ENCODE measurements around the gene DDX10.

Gene DDX10

DNA sequence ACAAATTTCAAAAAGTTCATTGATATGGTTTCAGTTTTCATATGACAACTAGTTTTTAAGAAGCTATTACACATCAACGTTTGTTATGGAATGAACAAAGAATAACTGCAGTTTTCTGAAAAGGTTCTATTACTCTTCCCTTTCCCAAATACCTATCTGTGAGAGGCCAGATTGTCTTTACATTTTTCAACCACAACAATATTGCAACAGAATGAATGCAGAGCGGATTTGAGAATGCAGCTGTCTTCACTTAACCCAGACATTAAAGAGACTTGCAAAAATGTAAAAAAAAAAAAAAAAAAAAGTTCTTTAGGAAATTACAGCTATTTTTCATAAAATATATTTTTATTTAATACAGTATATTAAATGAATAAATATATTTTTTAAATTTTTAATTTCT, 250.8 kb downstream of the DDX10 start:
- DNase-seq, result no peak

DNA sequence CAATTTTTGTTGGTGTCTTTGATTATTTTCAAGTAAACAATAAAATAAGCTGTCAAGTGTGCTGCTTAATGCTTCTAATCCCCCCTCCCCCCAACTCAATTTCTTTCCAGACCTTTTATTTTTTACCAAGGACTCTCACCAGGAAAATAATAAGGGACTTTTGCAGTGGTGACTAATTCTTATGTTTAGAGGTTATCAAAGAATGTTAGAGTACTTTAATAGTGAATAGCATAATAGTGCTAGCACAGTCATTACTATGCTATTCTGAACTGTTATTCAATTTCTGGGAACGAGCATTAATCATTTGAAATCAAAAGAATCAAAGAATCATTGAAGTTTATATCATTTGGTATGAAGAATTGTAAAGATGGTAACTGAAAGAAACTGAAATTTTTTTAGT, 251.4 kb downstream of the DDX10 start:
- no peak for DNase-seq

DNA sequence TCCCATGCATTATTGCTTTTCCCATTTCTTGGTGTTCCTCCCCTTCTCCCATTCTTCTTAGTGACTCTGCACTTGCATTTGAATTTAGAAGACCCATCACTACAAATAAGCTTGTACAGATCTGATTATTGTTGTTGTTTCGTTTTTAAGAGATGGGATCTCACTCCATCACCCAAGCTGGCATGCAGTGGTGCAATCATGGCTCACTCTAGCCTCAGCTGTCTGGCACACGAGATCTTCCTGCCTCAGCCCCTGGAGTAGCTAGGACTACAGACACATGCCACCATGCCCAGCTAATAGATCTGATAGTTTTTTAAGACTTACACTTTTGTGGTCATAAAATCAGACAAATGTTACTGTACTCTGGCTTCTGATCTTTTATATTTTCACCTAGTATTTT, 252.1 kb downstream of the DDX10 start:
- no peak for DNase-seq

DNA sequence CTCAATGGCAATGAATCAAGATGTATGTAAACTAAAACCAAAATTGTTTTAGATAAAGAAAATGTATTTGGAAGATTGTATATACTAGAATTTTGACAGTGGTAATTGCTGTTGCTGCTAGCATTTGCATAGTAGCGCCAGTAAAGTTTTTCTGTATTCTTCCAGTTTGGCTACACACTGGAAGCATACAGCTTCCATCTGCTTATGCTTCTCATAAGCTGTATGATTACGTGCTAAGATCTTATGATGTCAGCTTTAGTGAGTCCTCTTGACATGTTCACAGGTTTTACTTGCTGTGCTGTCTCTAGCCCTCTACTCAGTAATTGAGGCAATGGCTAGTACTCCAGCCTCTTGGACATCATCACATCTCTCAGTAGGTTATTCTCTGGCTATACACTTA, 256.3 kb downstream of the DDX10 start:
- DNase-seq, result no peak

DNA sequence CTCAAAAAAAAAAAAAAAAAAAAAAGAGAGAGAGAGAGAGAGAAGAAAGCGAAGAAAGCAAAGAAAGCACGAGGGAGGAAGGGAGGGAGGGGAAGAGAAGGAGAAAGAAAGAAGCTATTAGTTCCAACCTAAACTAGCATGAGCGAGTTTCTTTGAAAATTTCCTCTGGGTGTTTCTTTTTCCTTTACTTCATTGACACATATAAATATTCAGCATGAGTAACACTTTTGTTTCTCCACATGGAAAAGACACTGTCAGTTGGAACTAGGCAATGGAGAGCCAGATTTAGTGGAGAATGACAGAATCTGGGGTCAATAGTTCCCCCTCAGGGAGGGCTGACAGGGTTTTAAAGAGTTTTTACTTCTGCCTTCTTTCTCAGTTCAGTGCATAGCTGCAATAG, 257.4 kb downstream of the DDX10 start:
- DNase-seq, result no peak

DNA sequence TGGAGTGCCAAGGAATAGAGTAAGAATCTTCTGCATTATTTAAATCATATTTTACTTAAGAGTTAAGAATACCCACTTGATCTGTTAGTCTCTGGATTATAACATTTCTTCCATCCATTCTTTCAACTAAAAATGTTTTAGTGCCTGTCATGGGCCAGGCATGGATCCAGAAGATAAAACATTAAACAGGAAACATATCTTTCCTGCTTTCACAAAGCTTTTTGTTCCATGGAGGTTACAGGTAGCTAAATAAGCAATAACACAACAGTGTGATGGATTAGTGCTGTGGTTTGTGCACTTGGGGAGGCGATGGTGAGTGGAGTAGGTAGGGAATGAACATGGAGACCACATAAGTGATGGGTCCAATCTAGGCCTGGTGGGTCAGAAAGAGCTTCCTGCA, 258.5 kb downstream of the DDX10 start:
- DNase-seq, result no peak

DNA sequence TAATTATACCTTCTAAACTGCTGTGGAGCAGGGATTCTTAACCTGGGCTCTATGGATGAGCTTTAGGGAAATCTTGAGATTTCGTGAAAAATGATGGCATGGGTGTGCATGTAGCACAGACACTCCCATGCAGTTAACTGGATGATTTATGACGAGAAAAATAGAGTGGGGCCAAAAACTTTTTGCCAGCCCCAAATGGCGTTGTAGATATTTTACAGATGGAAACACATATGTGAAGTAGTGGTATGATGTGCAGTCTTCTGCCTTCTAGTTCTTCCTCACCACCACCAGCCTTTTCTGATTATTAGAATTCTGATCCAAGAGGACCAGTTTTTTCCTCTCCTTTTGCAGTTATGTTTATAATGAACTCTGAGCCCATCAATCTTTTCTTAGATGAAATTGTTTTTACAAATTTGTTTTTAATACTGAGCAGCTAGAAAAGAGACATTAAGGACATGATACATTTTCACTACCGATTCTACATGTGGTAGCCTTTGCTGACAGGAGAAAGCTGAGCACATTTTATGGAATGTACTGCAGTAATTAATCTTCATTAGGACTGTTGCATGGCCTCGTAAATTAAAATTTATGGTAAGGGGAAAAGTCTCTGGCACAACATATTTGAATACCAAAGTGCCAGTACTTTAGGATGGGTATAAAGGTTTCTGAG, 261.4 kb downstream of the DDX10 start:
- DNase-seq, result no peak

DNA sequence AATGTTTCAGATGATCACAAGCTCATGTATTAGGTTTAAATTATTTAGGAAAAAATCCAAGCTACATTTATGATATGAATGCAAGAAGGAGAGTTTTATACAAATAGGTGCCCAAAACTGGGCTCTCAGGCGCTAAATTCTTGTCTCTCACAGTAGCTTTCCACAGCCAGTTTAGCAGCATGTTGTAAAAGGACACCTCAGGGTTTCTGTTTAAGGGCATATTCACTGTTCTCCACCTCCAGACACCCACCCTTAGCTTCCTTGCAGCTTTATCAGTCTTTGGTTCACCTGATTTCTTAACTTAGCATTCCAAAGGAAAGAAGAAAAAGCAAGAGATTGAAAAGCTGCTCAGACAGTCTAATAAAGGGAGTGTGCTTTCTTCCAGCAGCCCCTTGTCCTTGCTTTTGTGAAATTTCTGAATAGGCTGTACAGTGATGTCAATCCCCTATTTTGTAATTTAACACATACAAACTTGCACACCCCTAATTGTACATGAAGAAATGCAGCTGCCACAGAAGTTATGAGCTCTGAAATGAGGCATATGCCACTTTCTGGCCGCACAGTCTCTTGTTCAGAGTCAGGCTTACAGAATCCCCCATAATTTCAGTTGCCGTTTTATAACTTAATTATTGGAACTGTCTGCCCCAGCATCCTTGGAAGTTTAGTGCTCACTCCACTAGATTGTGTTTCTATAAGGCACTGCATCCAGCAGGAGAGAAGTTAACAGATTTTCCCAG, 262.1 kb downstream of the DDX10 start:
- no peak for DNase-seq

DNA sequence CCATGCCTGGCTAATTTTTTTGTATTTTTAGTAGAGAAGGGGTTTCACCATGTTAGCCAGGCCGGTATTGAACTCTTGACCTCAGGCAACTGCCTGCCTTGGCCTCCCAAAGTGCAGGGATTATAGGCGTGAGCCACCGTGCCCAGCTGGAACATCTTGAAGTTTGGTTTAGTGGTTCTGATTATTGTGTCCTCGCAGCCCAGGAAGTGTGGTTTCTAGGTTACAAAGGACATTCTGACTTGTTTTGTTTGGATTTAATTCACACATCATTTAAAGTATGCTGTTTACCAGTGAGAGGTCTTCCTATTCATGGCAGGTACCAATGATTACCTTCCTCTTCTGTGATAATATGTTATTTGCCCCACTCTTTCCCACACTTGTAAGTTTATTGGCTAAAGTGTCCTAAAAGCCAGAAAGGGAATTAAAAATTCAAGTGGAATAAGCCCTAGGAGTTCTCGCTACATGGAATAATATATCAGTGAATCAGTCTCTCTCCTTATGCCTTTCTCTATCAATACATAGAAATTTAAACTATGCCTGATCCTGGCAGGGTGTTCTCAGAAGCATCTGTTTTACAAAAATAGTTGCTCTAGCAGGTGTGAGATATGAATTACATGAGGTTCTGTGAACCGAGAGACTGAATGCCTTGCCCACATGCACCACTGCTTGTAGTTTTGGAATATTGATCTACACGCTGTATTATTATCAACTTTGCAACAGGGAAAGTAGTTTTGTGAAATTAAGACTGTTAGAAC, 263.1 kb downstream of the DDX10 start:
- no peak for DNase-seq

DNA sequence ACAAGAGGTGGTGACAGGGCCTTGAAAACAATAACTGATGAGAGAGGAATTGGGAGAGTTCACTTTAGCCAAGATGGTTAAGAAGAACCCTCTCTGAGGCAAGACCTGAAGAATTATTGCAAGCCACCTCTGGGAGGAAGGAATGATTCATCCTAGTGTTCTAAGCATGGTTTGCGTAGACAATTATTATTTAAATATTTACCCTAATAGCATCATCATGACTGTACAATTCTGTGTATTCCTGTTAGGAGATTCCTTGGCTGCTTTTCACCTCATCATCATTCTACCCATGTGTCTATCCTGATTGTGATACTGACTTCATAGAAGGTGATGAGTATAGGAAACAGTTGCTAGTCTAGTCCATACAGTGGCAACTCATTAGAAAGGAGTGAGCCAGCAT, 264.4 kb downstream of the DDX10 start:
- no peak for DNase-seq

DNA sequence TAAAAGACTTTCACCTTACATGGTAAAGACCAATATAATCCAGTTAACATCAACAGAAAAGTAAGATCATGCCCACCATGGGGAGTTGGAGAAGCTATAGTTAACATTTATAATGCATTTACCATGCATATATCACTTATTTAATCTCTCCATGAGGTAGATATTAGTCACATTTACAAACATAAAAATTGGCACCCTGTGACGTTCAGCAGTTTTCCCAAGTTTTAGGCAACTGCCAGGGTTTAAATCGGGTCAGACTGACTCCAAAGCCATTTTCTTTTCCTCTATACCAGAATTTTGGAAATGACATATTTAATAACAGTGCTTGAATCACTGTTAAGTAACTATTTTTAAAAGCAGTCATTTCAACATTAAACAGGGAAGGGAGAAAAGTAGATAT, 266.3 kb downstream of the DDX10 start:
- no peak for DNase-seq

DNA sequence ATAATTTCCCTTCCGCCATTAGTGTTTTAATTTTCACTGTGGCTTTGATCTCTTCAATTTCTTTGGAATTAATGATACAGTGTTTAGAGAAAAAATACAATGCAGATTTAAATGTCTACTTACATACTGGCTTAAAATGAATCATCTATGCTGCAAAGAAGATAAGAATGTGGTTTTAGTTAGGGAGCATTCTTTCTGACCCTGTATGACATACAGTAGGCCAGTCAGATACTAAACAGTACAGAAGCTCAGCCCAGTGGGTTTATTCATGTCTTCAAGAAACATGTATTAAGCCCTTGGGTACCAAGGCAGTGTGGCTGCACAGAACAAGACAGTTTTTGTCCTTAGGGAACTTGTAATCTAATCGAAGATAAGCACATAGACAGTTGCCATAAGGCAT, 268.8 kb downstream of the DDX10 start:
- no peak for DNase-seq

DNA sequence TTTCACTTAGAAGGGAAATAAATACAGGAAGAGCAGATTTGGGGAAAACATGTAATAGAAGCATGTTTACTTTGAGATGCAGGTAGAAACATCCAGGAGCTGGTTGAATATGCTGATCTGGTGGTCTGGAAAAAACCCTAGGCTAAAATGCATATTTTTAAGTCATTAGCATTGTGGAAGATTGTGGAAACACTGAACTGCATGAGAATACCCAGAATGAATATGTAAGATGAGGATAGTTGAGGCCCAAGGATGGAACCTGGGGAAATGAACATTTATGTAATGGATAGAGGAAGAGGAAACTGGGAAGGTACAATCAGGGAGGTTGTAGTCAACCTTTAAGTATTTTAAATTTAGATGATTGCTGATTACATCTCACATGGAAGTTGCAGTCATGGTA, 269.4 kb downstream of the DDX10 start:
- DNase-seq, result no peak

DNA sequence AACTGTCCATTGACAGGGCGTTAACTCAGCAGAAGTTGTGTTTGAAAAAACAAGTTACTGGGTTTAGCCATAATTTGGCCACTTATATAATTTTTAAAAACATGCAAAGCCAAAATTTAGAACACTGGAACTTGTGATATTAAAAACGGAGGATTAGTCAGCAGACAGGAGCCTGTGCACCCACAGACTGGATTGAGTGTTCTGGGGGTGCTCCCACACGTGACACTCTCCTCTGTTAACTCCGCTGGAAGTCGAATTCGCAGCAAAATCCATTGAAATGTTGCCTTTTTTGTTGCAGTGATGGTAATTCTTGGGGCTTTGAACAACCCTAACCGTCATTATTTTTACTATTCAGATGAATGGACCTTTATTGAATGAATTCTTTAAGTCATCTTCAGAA, 269.8 kb downstream of the DDX10 start:
- no peak for DNase-seq

DNA sequence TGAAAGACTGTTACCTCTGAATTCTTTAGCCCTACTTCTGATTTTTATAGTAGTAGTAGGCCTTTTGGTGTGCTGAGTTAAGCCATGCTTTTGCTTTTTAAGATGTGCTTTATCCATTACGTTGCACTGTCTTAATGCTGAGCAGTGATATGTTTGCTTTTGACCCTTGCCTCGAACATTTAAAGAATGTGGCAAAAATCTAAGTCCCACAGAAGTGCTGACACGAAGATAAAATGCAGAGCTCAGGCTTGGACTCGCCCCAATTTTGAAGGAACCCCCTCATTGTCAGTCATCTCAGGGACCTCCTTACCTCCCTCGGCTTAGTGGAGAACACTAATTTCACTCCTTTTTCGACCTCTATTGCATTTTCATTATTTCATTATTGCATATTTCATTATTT, 272.9 kb downstream of the DDX10 start:
- no peak for DNase-seq

DNA sequence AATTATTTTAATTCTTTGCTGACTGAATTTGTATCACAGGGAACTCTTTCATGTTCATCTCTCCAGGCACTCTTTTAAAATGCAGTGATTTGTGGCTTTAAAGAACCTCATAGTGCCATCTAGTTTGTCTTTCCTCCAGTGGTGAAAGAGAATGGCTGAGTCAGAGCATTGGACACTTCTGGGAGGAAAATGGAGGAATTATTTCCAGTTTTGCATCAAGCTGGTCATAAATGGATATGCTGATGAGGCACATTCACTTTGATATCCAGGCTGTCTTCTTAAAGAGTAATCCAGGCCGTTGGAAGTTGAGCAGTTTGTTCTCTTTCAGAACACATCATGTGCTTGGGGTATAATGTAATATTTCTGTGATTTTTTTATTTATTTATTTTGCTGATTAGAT, 273.7 kb downstream of the DDX10 start:
- no peak for DNase-seq

DNA sequence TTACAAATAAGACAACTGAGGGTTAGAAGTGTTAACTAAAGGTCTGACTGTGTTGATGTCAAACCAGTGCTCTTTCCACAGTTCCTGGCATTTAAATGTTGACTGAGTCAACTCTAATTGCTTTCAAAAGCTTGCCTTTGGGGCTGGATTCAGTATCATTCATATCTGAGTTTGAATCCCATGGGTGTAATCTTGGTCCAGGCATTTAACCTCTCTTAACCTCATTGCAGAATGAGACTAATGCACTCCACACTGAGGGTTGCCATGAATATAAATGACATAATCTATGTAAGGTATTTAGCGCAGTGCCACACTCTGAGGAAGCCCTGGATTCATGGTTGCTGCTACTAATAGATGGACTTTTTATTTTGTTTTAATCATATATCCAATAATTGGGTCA, 274.3 kb downstream of the DDX10 start:
- DNase-seq, result no peak

DNA sequence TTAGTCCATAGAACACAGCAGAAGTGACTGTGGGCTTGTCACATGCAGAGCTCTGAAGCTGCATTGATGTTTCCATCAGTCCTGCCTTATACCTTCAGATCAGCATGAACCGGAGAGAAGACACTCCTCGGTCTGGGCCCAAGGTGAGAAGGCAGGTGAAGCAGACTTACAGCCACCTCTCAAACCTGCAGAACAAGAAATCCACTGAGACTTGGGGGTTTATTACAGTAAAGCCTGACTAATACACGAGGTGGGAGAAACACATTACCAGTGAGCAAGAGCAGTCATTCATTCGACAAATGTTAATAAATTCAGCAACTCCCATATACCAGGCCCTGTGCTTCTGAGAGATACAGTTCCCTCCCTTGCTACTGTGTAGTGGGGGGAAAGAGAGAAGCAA, 279.0 kb downstream of the DDX10 start:
- DNase-seq, result no peak

DNA sequence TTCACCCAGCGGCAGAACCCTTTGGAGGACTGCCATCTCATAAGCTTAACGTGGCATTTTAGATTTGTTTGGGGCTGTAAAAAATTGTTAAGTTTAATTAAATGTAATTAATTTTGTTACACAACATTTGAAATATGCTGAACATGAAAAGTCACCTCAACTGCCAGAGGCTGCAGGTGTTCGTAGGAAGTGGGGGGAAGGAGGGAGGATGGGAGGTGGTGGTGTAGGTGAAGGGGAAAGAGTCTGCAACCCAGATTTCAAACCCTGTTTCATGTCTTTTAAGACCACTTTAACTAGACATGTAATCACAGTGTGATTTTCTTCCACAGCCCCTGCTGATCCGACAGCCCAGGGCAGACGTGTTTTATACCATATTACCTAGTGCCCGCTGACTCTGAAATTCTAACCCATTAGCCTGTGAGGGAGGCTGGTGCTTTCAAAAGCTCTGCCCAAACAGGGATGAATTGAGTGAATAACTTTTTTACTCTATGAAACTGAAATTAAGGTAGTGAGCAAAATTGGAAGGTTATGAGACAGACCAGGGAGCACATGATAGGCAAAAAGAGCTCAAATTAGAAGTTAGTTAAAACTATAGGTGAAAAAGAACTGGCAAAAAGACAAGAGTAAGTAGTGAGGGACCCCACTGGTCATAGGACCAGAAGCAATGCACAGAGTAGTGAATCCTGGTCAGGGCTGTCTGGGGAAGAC, 279.8 kb downstream of the DDX10 start:
- no peak for DNase-seq

DNA sequence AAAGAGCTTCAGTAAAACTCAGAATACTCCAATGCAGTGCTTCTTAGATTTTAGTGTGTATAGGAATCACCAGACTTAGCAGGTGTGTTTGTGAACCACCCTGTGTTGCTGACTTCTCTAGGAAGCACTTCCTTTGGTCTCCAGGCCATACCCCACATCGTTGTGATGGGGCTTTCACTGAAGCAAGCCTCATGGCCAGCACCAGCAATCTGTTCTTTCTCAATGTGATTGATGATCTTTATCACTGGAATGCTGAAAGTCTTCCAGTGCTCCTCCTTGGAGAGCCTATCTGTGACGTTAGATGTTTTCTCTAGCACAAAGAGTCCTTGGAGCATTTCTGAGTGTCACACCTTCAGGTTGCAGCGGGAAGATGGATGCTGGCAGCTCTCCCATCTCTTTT, 280.5 kb downstream of the DDX10 start:
- no peak for DNase-seq

DNA sequence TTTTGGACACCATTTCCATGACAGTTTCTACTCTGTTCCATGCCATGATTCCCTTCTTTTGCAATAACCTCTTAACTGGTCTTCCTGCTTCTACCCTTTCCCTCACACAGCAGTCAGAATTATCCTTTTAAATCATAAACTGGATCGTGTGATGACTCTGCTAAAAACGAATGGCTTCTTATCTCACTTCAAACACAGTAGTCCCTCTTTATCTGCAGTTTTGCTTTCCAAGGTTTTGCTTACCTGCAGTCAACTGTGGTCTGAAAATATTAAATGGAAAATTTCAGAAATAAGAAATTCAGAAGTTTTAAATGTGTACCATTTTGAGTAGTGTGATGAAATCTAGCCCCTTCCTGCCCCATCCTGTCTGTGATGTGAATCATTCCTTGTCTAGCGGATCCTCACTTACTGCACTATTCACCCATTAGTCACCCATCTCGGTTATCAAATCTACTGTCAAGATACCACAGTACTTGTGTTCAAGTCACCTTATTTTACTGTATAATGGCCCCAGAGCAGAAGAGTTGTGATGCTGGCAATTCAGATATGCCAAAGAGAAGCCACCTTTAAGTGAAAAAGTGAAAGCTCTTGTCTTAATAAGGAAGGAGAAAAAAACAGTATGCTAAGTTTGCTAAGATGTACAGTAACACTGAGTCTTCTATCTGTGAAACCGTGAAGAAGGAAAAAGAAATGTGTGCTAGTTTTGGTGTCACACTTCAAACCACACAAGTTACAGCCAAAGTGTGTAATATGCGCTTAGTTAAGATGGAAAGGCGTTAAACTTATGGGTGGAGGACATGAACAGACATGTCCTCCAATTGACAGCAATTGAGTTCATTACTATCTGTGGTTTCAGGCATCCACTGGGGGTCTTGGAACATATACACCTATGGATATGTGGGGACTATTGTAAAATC, 283.0 kb downstream of the DDX10 start:
- DNase-seq, result no peak

DNA sequence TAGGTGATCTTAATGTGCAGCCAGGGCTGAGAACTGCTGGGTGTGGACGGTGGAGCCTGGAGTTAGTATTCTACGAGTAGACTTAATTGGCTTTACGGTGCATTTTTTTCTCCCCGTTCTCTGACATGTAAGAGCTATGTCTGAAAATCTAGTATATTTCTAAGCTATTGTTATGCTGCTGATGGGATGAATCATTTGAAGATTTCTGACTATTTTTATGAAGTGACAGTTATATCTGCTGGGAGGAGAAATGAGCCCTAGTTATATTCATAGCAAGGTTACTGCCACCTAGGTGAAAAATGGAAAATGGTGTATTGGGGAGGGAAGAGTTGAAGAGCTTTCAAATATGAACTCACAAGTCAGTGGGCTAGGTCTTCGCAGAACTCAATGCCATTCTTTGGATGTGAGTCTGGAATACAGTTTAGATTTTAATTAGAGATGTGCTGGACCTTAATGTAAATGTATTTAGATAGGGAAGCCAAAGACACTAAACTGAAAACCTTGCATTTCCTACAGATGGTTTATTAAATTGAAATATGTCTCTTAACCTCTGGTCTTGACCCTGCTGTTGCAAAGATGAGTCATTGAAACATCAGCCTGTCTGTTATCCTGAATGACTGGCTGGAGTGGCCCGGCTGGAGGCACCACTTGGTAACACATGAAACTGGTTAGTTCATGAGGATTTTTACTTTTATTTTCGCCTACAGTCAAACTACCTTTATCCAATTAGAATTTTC, 293.7 kb downstream of the DDX10 start:
- DNase-seq, result no peak

Data from NCI-H2029 (cell line).